Heart right ventricle (tissue), 16 donors: ENCODE results near the gene EEIG2. TPM values are rescaled to one million over a fixed set of nuclear protein-coding genes. Genes with fewer than 3 reads are reported as not detected.

ENCODE experiments used
- ATAC-seq, 8 donors: fragments of 200-7000 bp; cut with Tn5 transposase; one replicate each; pipeline ENCODE4 v1.9.1; 2020; ENCODE audit warnings: mild to moderate bottlenecking in 8 of 8, moderate library complexity in 8 of 8, moderate number of reproducible peaks in 1 of 8
- DNase-seq, 2 donors: peaks; one replicate each; pipeline ENCODE4 v3.0.0-alpha.2; 2020
- H3K27ac ChIP-seq, 10 donors: fragments of 200-600 bp; sonication (generic) in 2 of 10; one replicate each; pipeline versions ENCODE4 v1.5.0 to v1.8.0; 2020 to 2022; ENCODE audit warnings: mild to moderate bottlenecking in 3 of 10
- H3K27me3 ChIP-seq, 7 donors: fragments of 200-600 bp; one replicate each; pipeline ENCODE4 v1.8.0; 2021 to 2022; ENCODE audit warnings: mild to moderate bottlenecking in 2 of 7
- H3K36me3 ChIP-seq, 9 donors: fragments of 200-600 bp; sonication (generic) in 1 of 9; one replicate each; pipeline versions ENCODE4 v1.5.0 to v1.8.0; 2020 to 2022; ENCODE audit warnings: mild to moderate bottlenecking in 2 of 9
- H3K4me1 ChIP-seq, 9 donors: fragments of 200-600 bp; sonication (generic) in 1 of 9; one replicate each; pipeline versions ENCODE4 v1.5.0 to v1.8.0; 2020 to 2022; ENCODE audit warnings: mild to moderate bottlenecking in 4 of 9
- H3K4me3 ChIP-seq, 10 donors: fragments of 200-600 bp; sonication (generic) in 2 of 10; one replicate each; pipeline versions ENCODE4 v1.5.0 to v1.8.0; 2020 to 2022; ENCODE audit warnings: mild to moderate bottlenecking in 7 of 10, moderate library complexity in 2 of 10
- H3K9me3 ChIP-seq, 11 donors: fragments of 200-600 bp in 10 of 11; sonication (generic) in 2 of 11; one replicate each; pipeline versions ENCODE4 v1.5.0 to v1.8.0; 2013 to 2022; ENCODE audit warnings: mild to moderate bottlenecking in 2 of 11, control low read depth in 1 of 11, moderate library complexity in 1 of 11
- CTCF ChIP-seq, 9 donors: fragments of 200-600 bp; sonication (generic) in 2 of 9; IDR thresholded peaks; one replicate each; pipeline versions ENCODE4 v1.5.0 to v1.8.0; 2021 to 2022; ENCODE audit warnings: antibody characterized with exemption in 9 of 9, mild to moderate bottlenecking in 5 of 9, moderate library complexity in 1 of 9
- WGBS, 2 donors: extraction: QIAGEN DNeasy Blood & Tissue Kit; methylation state at CpG; one replicate each; pipeline ENCODE4 v1.1.7; 2013; ENCODE audit warnings: inconsistent platforms in 1 of 2; 5-methylcytosine and 5-hydroxymethylcytosine counted together
- intact Hi-C, 10 donors: fragments of 100-400 bp; cut with DNase I; formaldehyde crosslinking; loops; one replicate each; pipeline versions ENCODE4 v1.11.1 to v1.14.2; 2022
- long read RNA-seq, 3 donors: library from polyadenylated mRNA; unstranded; transcript quantifications; one replicate each; pipeline ENCODE4 v2.0.0, GENCODE V29; 2020 to 2021
- polyA plus RNA-seq, 2 donors: library from polyadenylated mRNA; stranded (reverse); fragments of 200-250 nt; gene quantifications; one replicate each; pipeline ENCODE4 v1.2.3, GENCODE V29; 2013
- total RNA-seq, 10 donors: library from RNA; stranded (reverse); fragmentation: NEBNext Ultra II Directional in 3 of 10; extraction: Animal tissue kit (Norgen Biotek cat#: 25700) in 3 of 10; gene quantifications; one replicate each; pipeline versions ENCODE4 v1.2.1 to v1.2.4, GENCODE V29; 2021 to 2023
- donor health status: Arrhythmogenic right ventricular cardiomyopathy.
- donor health status: ischemic (EF 13 %, LVEDD 7.1; RV severe dilation, severe dysfunction).
- donor health status: healthy with polysubstance abuse.
- donor health status: DM: no; HTN: yes; CAD: no.
- donor health status: DM: no; HTN: no; CAD: no.
- donor health status: ischemic (EF 25% LVEDD 6.9; RV normal size, moderate dysfunction).
- donor health status: ischemic (EF 25% LVEDD 5.7; RV mildly dilated, moderate dysfunction).
- donor health status: healthy.
- donor health status: DM: yes; HTN: yes; CAD: no.
- donor health status: Ischemic cardiomyopathy.
- donor health status: ischemic (EF 35%, LVEDD 5.7; RV mildly dilated, moderate dysfunction).
- donor health status: nonischemic (EF 11% LVEDD 7.7; RV severe dilation, severe dysfunction).
- donor health status: DM: yes; HTN: yes; CAD: no.
- donor health status: PGD.
- donor health status: ischemic (EF 29% LVEDD 5.4; RV normal size, mild dysfunction).
- donor health status: nonischemic (EF 23%, LVEDD 6.1; RV moderate dilation, normal function).

The EEIG2 gene
- total RNA-seq = 1 to 10 TPM; 3.5 to 10.0 (median 6.1) TPM
- 1 to 10 TPM; 1.5 to 1.6 TPM for polyA plus RNA-seq
- long read RNA-seq, donor 1, full-length matches to known transcripts = 5 of 7 reads
- long read RNA-seq, donor 1, partial matches to known transcripts = 1 of 7 reads
- long read RNA-seq, donor 1, other reads (novel, unspliced or antisense) = 1 of 7 reads
- long read RNA-seq, donor 2, full-length matches to known transcripts = 18 of 24 reads
- long read RNA-seq, donor 2, partial matches to known transcripts = 4 of 24 reads
- long read RNA-seq, donor 2, other reads (novel, unspliced or antisense) = 2 of 24 reads
- long read RNA-seq, donor 3, partial matches to known transcripts = 2 of 2 reads
- long read RNA-seq, donor 3, other reads (novel, unspliced or antisense) = 0 of 2 reads

- Histone ChIP-seq H3K36me3 (no peaks in the 10 kb centered on the region), H3K9me3 (no peaks in the 10 kb centered on the region), H3K4me1 (peaks cover 0 to 64% (median 21%) of the 10 kb centered on the region in 9 donors), H3K4me3 (peak within 1 kb of the TSS; percentile 64 to 83 (median 76)), H3K27me3 (no peaks in the 10 kb centered on the region), H3K27ac (peak within 1 kb of the TSS; percentile 18 to 88 (median 66))
- DNase-seq = peak; percentile 87 to 91
- intact Hi-C loops = loop anchor here in 8 of 10 donors (1.0 to 10.0 kb wide), 10 partner anchors 37 to 133 kb away; partner anchors contain the start of gene PRPF38B (in 1 of the 8)
- WGBS, 2 donors = 10 to 18% methylated on average over 41 to 59 of the region's 59 CpGs
- ATAC-seq = peak; percentile 87 to 97 (median 94)
- TF ChIP-seq CTCF (IDR thresholded peaks at IDR 0.05) = peak; percentile 67 to 95 (median 80)
Observed at GRCh38 chr1:108559215-108560186, at the start of gene EEIG2. Gene EEIG2 (plus strand): TSS chr1:108560100. CDS start chr1:108560429, 329 bp downstream.

DNA sequence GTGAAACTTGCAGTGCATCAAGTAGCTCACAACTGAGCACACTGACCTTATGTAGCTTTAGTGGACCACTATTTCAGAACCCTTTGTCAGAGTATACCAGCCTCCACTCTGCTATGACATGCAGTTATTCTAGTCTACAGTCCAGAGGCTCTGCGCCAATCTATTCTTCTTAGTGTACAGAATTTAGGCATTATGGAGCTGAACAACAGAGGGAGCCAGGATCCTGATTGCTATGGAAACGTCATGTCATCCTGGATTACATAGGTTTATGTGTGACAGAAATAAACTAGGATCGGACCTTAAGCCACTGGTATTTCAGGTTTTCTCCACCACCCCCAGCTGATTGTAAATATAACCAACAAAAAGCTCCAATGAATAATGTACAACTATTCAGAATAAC is 48.1 kb upstream of the EEIG2 start:
- intact Hi-C loops = loop anchor here (1.0 to 10.0 kb wide), 11 partner anchors 41 to 386 kb away; partner anchors contain the start of gene EEIG2 (in 5 of the 10)
- Histone ChIP-seq H3K27me3 (peaks cover 0 to 3% (median 0%) of the 10 kb centered on the region in 7 donors), H3K36me3 (no peaks in the 10 kb centered on the region), H3K9me3 (no peaks in the 10 kb centered on the region), H3K27ac (no peak overlapping the region), H3K4me1 (no peaks in the 10 kb centered on the region), H3K4me3 (no peak overlapping the region)
- DNase-seq = no peak
- ATAC-seq = no peak
- 46 to 51% methylated on average over 3 of the region's 3 CpGs for WGBS, 2 donors
- TF ChIP-seq CTCF (IDR thresholded peaks at IDR 0.05) = no peak

- intact Hi-C loops = loop anchor here (1.0 to 10.0 kb wide), 10 partner anchors 40 to 385 kb away; partner anchors contain the start of gene EEIG2 (in 5 of the 10)
- TF ChIP-seq CTCF (IDR thresholded peaks at IDR 0.05) = peak; percentile 73 to 95 (median 91)
- Histone ChIP-seq H3K27ac (no peak overlapping the region), H3K9me3 (no peaks in the 10 kb centered on the region), H3K4me3 (no peak overlapping the region), H3K4me1 (no peaks in the 10 kb centered on the region), H3K27me3 (no peaks in the 10 kb centered on the region), H3K36me3 (no peaks in the 10 kb centered on the region)
- ATAC-seq = peak in 3 of 8 donors; percentile 61 to 73 (median 72)
- DNase-seq = no peak
- 58 to 60% methylated on average over 6 of the region's 6 CpGs for WGBS, 2 donors
Observed at GRCh38 chr1:108512239-108513043, 47.5 kb upstream of the EEIG2 start.
